HG03378 (cell line): ENCODE results near the gene SEMA6A.

ENCODE experiments used
- ATAC-seq: cut with Tn5 transposase; IDR thresholded peaks from one replicate; pipeline ENCODE4 v1.9.1; 2021; ENCODE audit warnings: mild to moderate bottlenecking, moderate library complexity; ENCODE audit not compliant: unreplicated experiment

Gene SEMA6A

GRCh38 chr5:116442931-116443551 lies 131.6 kb downstream of the SEMA6A start:
- no peak for ATAC-seq

GRCh38 chr5:116442095-116442534 lies 132.5 kb downstream of the SEMA6A start:
- ATAC-seq: no peak

GRCh38 chr5:116441223-116441622 lies 133.4 kb downstream of the SEMA6A start:
- no peak for ATAC-seq

- ATAC-seq: no peak
Observed at GRCh38 chr5:116440457-116441001, 134.1 kb downstream of the SEMA6A start.

- no peak for ATAC-seq
Observed at GRCh38 chr5:116439905-116440304, 134.7 kb downstream of the SEMA6A start.

GRCh38 chr5:116438979-116439554 lies 135.6 kb downstream of the SEMA6A start:
- ATAC-seq: no peak

- ATAC-seq: no peak
Observed at GRCh38 chr5:116437922-116438578, 136.6 kb downstream of the SEMA6A start.

- ATAC-seq: no peak
Observed at GRCh38 chr5:116437351-116437705, 137.3 kb downstream of the SEMA6A start.

- no peak for ATAC-seq
Observed at GRCh38 chr5:116436674-116437350, 137.8 kb downstream of the SEMA6A start.

- no peak for ATAC-seq
Observed at GRCh38 chr5:116428966-116429365, 145.7 kb downstream of the SEMA6A start.

GRCh38 chr5:116428413-116428812 lies 146.2 kb downstream of the SEMA6A start:
- no peak for ATAC-seq

GRCh38 chr5:116424951-116425350 lies 149.7 kb downstream of the SEMA6A start:
- no peak for ATAC-seq

- no peak for ATAC-seq
Observed at GRCh38 chr5:116424258-116424615, 150.4 kb downstream of the SEMA6A start.

GRCh38 chr5:116423587-116424257 lies 150.9 kb downstream of the SEMA6A start:
- ATAC-seq: no peak

GRCh38 chr5:116423141-116423540 lies 151.5 kb downstream of the SEMA6A start:
- no peak for ATAC-seq

GRCh38 chr5:116421080-116421629 lies 153.5 kb downstream of the SEMA6A start:
- ATAC-seq: no peak

- no peak for ATAC-seq
Observed at GRCh38 chr5:116420540-116420939, 154.1 kb downstream of the SEMA6A start.

GRCh38 chr5:116419258-116419657 lies 155.4 kb downstream of the SEMA6A start:
- ATAC-seq: no peak

- no peak for ATAC-seq
Observed at GRCh38 chr5:116418774-116419173, 155.8 kb downstream of the SEMA6A start.

GRCh38 chr5:116418016-116418415 lies 156.6 kb downstream of the SEMA6A start:
- no peak for ATAC-seq

GRCh38 chr5:116415989-116416388 lies 158.6 kb downstream of the SEMA6A start:
- no peak for ATAC-seq
